ENCODE measurements around the gene CNOT6.

DNA sequence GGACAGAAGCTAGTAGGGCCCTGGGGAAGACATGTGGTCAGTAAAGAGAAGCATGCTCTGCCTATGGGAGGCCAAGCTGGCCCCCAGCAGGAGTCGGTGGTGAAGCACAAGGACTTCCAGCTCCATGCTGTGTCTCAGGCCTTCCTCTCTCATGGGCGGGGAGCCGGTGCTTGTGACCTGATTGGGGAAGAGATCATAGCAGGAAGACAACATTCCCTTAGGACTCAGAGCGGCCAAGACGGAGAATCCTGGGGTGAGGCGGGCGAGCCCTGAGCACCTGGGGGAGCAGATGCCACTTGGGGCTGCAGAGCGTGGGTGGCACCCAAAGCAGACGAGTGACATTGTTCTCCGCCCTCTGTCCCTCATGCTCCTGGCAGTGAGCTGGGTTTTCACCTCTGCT, 33.3 kb upstream of the CNOT6 start:
- TF ChIP-seq, protein P1, sequence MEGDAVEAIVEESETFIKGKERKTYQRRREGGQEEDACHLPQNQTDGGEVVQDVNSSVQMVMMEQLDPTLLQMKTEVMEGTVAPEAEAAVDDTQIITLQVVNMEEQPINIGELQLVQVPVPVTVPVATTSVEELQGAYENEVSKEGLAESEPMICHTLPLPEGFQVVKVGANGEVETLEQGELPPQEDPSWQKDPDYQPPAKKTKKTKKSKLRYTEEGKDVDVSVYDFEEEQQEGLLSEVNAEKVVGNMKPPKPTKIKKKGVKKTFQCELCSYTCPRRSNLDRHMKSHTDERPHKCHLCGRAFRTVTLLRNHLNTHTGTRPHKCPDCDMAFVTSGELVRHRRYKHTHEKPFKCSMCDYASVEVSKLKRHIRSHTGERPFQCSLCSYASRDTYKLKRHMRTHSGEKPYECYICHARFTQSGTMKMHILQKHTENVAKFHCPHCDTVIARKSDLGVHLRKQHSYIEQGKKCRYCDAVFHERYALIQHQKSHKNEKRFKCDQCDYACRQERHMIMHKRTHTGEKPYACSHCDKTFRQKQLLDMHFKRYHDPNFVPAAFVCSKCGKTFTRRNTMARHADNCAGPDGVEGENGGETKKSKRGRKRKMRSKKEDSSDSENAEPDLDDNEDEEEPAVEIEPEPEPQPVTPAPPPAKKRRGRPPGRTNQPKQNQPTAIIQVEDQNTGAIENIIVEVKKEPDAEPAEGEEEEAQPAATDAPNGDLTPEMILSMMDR (IDR thresholded peaks at IDR 0.05): no peak
- no peak for TF ChIP-seq POLR2A (IDR thresholded peaks at IDR 0.05)

Measured in lower leg skin (tissue), 3 donors.